NOMO-1 treated with dmso at 0.1 percent for 144 hours (cell line): ENCODE measurements around the gene HSH2D.
A peak's percentile ranks its signal among the peaks of the same experiment; 100 is the strongest.
"Not testable (repeated sequence)": the region's sequence is repeated elsewhere in the genome, so short reads cannot be mapped to it uniquely, and the experiment has no call there.

Experiments
- DNase-seq: peaks from one replicate; lab custom pipeline; 2025; ENCODE audit not compliant: unreplicated experiment; lab: John Stamatoyannopoulos, UW

Gene HSH2D

DNA sequence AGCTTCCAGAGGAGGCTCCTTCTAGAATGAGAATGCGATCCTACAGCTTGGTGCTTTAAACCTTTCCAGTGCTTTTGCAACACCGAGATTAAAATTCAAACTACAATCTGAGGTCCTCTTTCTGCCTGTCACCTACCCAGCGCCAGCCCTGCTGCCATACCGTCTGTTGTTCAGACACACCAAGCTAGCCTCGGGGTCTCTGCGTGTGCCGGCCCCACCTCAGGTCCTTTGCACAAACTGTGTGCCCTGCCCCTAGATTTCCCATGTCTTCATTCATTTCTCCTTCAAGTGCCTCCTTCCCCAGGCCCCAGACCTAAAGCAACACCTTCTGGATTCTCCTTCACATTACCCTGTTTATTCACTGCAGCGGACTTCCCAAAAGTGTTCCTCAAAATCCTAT, 11.1 kb downstream of the HSH2D start:
- no peak for DNase-seq

DNA sequence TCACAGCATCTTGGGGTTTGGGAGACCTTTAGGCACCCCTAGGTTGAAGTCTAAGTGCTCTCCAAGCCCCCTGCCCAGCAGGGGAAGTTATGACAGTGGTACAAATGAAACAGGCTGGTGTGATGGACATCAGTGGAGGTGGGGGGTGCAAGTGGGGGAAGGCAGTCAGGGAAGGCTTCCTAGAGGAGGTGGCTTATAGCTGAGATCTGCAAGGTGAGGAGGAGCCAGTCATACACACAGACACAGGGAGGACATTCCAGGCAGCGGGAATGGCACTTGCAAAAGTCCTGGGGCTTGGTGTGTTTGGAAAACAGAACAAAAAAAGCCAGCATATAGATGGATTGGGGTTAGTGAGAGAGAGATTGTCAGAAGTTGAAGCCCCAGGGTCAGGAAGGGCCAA, 11.6 kb downstream of the HSH2D start:
- no peak for DNase-seq

DNA sequence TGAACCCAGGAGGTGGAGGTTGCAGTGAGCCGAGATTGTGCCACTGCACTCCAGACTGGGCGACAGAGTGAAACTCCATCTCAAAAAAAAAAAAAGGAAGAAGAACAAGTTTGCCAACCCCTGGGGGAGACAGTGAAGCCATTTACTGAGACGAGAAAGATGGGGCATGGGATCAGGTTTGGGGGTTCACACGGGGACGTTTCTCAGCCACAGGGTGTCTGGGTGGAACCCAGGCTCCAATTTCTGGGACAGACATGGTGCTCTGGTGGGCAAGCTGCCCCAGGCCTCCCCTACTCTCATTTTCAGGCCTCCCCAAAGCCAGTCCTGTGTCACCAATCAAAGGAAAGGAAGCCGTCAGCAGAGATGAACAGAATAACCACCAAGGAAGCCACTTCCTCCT, 13.4 kb downstream of the HSH2D start:
- DNase-seq, result no peak

DNA sequence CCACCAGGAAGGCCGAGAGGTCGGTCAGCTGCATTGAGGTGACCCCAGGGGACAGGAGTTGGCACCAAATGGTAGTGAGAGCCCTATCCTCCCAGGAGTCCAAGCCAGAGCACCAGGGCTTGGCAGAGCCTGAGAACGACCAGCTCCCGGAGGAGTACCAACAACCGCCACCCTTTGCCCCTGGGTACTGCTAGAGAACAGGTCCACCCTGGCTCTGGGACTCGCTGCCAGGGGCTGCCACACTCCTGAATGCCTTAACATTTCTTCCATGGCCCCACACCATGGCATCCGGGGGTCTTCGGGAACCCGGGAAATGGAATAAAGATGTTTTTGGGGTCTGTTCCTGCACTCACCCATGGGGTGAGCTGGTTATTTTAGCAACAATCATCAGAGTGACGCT, 14.1 kb downstream of the HSH2D start:
- no peak for DNase-seq

- no peak for DNase-seq
Observed at GRCh38 chr19:16159655-16160054, 16.2 kb downstream of the HSH2D start.

GRCh38 chr19:16160445-16160942, 17.0 kb downstream of the HSH2D start:
- no peak for DNase-seq

- DNase-seq, result no peak
Observed at GRCh38 chr19:16160943-16161560, 17.6 kb downstream of the HSH2D start.

DNA sequence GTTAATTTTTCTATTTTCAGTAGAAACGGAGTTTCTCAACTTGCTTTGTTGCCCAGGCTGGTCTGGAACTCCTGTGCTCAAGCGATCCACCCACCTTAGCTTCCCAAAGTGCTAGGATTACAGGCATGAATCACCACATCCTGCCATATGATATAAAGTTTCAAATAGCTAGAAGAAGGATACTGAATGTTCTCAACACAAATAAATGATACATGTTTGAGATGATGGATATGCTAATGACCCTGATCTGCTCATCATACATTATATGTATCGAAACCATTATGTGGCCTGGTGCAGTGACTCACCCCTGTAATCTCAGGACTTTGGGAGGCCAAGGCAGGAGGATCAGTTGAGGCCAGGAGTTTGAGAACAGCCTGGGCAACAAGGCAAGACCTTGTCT, 18.4 kb downstream of the HSH2D start:
- no peak for DNase-seq

- no peak for DNase-seq
Observed at GRCh38 chr19:16164222-16164890, 20.9 kb downstream of the HSH2D start.

- DNase-seq, result no peak
Observed at GRCh38 chr19:16166417-16166816, 22.9 kb downstream of the HSH2D start.

DNA sequence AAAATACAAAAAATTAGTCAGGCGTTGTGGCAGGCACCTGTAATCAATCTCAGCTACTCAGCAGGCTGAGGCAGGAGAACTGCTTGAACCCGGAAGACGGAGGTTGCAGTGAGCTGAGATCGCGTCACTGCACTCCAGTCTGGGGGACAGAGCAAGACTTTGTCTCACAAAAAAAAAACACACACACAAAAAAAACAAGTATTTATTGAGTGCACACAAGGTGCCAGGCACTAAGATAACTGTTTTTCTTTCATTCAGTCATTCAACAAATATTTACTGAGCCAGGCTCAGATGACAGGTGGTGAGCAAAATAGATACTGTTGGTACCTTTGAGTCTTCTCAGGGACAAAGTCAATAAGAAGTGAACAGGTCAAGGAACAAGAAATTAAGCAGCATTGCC, 23.6 kb downstream of the HSH2D start:
- no peak for DNase-seq

- DNase-seq, result peak; percentile 50
Observed at GRCh38 chr19:16168465-16169081, 25.1 kb downstream of the HSH2D start.

DNA sequence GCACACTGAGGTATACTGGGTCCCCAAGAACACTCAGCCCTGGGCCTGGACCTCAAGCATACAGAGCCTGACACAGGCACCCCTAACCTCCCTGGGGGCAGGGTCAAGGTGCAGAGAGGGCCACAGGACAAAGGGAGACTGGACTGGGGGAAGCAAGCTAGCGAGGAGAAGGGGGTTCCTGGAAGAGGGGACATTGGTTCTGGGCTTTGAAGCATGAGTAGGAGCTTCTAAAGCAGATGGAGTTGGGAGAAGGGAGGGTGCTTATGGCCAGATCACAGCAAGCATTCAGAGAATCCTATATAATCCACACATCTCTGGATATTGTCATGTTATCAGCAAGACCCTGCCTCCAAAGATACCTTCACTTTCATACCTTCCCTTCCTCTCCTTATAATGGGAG, 26.6 kb downstream of the HSH2D start:
- DNase-seq, result no peak

- no peak for DNase-seq
Observed at GRCh38 chr19:16175954-16176353, 32.5 kb downstream of the HSH2D start.

- DNase-seq, result not testable (repeated sequence)
Observed at GRCh38 chr19:16178866-16179265, 35.4 kb downstream of the HSH2D start.

GRCh38 chr19:16180611-16181010, 37.1 kb downstream of the HSH2D start:
- no peak for DNase-seq

GRCh38 chr19:16184665-16185122, 41.2 kb downstream of the HSH2D start:
- no peak for DNase-seq

GRCh38 chr19:16185123-16185767, 41.8 kb downstream of the HSH2D start, which contains the start of gene FAM32A:
FAM32A (plus strand) TSS chr19:16185410; CDS start chr19:16185443, 33 bp downstream.
- peak; percentile 98 for DNase-seq

DNA sequence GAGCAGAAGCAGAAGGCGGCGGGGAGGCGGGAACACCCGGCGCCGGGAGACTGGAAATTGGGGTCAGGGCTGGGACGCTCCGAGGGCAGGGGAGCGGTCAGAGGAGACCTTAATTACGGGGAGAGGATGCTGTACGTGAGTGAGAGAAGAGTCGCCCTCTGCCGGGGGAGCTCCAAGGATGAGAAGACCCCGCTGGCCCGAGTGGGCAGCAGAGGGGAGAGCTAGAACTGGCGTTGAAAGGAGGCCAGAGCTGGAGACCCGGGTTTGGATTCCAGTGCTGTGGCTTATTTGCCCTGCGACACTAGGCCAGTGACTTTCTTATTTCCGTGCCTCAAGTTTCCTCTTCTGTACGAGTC, 42.3 kb downstream of the HSH2D start:
- DNase-seq, result peak; percentile 19

- no peak for DNase-seq
Observed at GRCh38 chr19:16188521-16188920, 45.0 kb downstream of the HSH2D start.

DNA sequence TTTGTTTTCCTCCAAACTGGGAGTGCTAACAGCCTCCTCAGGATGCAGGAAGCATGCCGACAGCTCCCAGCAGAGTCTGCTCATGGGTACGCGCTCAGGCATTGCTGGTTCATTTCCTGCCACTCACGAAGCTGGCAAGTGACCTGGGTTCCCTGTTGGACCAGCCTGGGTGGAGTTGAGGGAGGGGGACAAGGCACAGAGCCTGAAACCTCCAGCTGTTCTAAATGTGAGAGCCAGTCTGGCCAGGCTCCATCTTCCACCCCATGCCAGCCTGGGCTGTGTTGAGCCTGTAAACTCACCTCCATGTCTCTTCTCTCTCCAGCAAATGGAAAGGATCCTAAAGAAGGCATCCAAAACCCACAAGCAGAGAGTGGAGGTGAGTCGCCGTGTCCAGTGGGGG, 46.7 kb downstream of the HSH2D start:
- DNase-seq, result no peak

- no peak for DNase-seq
Observed at GRCh38 chr19:16190736-16191135, 47.3 kb downstream of the HSH2D start.
